ENCODE measurements around the gene SYNE1. TPM values are rescaled to one million over a fixed set of nuclear protein-coding genes. Genes with fewer than 3 reads are reported as not detected.
"Not testable (repeated sequence)": the region's sequence is repeated elsewhere in the genome, so short reads cannot be mapped to it uniquely, and the experiment has no call there.

Gene SYNE1
- total RNA-seq, 2 donors from 2014 or later = 15.8 to 30.1 TPM

DNA sequence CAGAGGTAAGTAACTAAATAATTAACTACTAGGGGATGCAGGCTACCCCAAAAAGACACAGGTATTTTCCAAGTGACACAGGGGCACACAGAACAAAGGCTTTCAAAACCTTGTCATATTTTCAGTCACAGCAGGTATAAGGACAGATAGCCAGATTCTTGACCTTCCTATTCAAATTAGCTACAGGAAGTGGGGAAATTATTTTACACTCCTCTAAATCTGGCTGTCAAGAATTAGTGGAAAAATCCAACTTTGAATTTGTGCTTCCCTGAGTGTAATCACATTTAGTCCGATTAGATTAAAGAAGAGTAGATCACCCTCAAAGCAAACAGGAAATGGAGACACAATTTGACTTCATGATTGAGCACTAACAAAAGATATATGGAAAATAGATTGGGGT, 60.6 kb downstream of the SYNE1 start:
- no peak for ATAC-seq
- intact Hi-C loops (cut with DNase I, micrococcal nuclease) = no loop called here
- DNase-seq = no peak

DNA sequence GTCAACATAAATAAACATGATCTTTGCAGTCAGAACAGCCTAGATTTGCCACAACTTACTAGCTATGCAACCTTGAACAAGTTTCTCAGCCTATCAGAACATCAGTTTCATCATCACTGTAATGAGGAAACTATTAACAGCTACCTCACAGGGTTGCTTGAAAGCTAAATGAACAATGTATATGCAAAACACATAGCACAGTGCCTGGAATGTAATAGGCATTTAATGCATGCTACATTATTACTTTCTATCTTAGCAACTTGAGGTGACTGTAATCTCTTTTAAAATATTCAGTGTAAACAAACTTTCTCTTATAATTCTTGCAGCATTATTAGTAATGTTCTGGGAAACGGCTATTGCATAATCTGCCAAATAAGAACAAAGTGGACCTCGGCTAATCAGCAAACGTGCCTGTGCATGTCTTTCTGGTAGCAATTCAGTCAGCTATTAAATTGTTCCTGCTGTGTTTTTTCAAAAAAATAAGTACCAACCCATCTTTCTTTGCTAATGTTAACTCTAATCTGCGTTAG, 61.5 kb downstream of the SYNE1 start:
- intact Hi-C loops (cut with DNase I, micrococcal nuclease) = no loop called here
- ATAC-seq (no peak), DNase-seq (no peak)

DNA sequence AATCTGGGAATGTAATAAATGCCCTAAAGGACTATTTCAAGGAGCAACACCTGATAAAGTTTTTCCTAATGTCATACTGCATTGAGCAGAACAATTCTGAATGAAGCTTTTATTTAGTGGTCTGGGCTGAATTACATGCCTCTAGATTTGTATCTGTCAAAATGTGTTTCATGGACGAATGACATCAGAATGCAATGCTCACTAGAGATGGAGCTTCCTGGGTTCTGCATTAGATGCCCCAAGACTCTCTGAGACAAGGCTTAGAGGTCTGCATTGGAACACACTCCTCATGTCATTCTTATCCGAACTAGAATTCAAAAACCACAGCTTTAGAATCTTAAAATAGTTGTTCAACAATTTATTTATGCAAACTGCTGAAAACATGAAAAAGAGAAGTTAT, 62.0 kb downstream of the SYNE1 start:
- ATAC-seq (no peak), DNase-seq (no peak)
- intact Hi-C loops (cut with DNase I, micrococcal nuclease) = no loop called here

DNA sequence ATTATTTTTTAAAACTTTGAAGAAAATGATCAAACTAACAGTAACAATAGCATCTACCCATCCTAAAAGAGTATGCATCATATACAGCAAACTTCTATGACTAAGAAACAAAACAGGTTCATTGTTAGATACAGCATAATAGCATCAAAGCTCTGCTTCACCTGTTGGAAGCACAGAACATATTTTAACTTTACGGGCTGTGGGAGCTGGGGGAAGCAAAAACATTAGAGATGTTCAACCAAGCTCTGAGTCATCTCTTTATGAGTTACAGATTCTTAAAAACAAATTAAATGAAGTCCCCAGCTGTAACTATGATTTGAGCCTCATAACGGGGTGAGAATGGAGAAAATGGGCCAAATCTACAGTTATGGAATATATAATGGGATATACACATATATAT, 63.4 kb downstream of the SYNE1 start:
- DNase-seq (no peak), ATAC-seq (no peak)
- intact Hi-C loops (cut with DNase I, micrococcal nuclease) = no loop called here

DNA sequence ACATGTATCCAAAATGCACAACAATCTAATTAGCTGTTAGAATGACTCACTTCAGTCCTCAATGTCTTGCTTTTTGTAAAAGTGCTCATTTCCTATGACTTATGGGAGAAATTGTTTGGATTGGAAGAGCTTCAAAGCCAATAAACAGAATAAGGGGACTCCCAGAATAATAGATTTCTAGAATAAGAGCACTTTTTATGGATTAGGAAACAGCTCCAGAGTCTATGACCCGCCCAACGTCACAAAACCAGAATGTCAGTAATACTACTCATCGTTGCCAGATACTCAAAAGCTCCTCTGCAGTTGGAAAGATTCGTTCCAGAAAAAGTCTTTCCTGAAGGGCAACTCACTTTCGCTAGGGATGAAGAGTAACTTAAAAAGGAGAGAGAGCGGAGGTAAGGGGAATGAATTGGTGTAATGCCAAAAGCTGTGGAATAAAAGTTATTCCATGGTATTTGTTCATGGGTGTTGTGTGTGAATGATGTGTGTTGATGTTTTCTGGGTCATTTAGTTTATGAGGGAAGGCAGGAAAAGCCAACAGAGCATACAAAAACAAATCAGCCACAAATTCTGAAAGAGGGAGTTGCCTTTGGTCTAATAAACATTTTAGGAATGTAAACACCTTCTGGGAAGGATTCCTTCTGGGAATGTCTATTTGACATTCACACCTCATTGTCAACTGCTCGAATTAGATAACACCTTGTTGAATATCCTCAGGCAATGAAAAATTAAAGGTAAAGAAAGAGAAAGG, 64.6 kb downstream of the SYNE1 start:
- no peak for DNase-seq
- intact Hi-C loops (cut with DNase I, micrococcal nuclease) = no loop called here
- no peak for ATAC-seq

DNA sequence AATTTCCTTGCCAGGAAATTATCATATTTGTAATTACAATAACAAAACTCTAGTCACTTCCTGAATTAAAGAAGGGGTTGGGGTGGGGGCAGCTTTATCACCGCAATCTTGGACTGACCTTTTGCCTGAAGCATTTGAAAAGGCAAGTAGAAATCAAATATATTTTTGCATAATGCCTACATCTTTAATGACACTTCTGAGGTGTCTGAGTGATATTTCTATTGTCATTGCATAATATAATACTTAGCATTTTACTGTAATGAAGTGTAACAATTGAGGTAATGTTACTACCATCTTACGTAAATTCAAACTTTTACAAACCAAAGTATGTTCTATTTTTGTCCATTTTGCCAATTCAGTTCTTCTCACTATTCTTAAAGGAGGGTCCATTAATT, 65.2 kb downstream of the SYNE1 start:
- ATAC-seq = no peak
- DNase-seq = no peak
- intact Hi-C loops (cut with DNase I, micrococcal nuclease) = no loop called here

DNA sequence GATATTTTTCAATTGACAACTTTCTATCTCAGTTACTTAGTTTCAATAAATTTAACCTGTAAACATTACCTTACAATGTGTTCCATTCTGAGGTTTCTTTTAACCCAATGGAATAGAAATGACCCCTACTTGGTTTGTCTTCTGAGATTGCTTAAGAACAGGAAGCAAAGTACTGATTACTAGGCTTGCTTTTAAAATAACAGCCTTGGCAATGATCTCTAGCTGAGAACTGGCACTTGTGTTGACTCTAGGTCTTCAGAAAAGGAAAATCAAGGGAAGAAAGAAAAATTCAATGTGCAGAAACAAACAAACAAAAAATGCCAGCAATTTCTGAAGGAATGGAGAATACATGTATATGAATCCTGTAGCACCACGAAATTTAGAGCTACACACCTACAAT, 66.1 kb downstream of the SYNE1 start:
- intact Hi-C loops (cut with DNase I, micrococcal nuclease) = no loop called here
- DNase-seq (no peak), ATAC-seq (no peak)

DNA sequence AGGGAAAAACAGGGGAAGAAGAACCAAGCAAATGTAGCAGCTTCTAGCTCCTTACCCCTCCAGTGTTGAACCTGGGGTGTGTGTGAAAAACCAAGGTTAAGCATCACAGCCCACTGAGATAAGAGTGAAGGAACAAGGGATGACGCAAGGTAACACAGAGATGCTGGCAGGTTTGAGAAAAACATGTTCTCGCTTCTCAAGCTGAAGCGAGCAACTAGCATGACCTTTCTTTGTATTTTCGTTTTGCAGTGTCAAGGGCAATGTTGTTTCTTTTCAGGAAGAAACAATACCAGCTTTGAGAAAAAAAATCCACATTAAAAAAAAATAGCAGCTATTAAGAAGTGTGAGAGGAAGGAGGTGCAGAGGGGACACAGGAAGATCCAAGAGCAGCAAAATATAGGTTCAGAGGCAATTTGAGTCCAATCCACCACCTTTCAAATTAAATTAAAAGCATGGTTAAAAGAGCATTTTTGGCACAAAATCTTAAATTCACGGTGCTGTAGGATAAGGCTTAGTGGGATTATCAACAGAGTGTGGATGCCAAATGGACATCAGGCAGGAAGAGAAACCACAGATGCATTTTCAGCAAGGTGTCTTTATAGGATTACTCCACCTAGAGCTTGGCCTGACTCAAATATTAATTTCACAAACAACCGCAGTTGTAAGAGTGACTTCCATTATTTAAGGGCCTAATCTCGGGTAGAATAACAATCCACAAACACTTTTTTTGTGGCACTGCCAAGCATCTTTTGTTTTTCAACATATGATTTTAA, 70.9 kb downstream of the SYNE1 start:
- ATAC-seq (no peak), DNase-seq (no peak)
- intact Hi-C loops (cut with DNase I, micrococcal nuclease) = no loop called here

DNA sequence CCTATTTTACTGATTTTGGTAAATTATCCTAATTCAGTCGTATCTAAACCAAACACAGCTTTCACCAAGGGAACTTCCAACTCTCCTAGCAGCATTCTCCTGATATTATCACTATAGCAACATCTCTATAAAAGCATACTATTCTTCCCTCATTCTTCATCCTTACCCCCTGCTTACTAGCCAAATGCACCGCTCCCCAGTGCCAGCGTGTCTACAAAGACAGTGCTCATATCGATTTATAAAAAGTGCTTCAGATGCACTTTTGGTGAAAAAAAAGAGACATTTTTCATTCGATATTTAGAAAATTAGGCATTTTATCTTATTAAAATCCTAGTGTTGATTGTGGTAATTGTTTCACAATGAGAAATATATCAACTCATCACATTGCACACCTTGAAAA, 74.0 kb downstream of the SYNE1 start:
- ATAC-seq (no peak), DNase-seq (no peak)
- intact Hi-C loops (cut with DNase I, micrococcal nuclease) = no loop called here

DNA sequence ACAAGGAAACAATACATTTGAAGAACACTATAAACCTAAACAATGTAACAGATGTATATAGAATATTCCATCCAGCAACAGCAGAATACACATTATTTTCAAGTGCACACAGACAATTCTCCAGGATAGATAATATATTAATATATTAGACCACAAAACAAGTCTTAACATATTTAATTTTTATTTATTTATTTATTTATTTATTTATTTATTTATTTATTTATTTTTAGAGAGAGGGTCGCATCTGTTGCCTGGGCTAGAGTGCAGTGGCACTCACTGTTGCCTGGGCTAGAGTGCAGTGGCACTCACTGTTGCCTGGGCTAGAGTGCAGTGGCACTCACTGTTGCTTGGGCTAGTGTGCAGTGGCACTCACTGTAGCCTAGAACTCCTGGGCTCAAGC, 78.4 kb downstream of the SYNE1 start:
- not testable (repeated sequence) for DNase-seq, ATAC-seq
- intact Hi-C loops (cut with DNase I, micrococcal nuclease) = loop anchor here in 1 of 2 donors (10.0 kb wide), 1 partner anchor 116 kb away; no protein-coding TSS in a partner anchor

DNA sequence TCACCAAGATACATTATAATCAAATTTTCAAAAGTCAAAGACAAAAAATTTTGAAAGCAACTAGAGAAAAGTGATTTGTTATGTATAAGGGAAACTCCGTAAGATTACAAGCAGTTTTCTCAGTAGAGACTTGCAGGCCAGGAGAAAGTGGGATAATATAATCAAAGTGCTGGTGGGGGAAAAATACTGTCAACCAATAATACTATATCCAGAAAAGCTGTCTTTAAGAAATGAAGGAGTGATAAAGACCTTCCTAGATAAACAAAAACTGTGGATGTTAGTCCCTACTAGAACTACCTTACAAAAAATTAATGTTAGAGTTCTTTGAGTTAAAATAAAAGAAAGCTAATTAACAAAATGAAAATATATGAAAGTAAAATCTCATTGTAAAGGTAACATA, 79.7 kb downstream of the SYNE1 start:
- intact Hi-C loops (cut with DNase I, micrococcal nuclease) = loop anchor here in 1 of 2 donors (10.0 kb wide), 1 partner anchor 117 kb away; no protein-coding TSS in a partner anchor
- DNase-seq (no peak), ATAC-seq (no peak)

DNA sequence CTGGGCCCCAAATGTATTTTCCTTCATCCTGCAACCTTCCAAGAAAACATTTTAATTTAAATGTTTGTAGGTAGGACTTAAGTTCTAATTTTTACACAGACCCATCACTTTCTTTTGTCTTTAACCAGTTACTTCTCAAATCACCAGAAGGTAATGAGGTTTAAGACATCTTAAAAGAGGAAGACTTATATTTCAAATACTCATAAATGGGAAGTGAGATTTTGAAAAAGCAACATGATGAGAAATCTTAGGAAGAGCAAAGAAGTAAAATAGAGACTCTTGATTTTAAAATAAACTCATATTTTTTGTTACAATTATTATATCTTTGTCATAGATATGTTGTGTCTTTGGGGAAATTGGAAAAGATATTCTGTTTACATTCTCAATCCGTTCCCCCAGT, 82.3 kb downstream of the SYNE1 start:
- intact Hi-C loops (cut with DNase I, micrococcal nuclease) = loop anchor here in 1 of 2 donors (10.0 kb wide), 1 partner anchor 120 kb away; no protein-coding TSS in a partner anchor
- DNase-seq = no peak
- no peak for ATAC-seq

DNA sequence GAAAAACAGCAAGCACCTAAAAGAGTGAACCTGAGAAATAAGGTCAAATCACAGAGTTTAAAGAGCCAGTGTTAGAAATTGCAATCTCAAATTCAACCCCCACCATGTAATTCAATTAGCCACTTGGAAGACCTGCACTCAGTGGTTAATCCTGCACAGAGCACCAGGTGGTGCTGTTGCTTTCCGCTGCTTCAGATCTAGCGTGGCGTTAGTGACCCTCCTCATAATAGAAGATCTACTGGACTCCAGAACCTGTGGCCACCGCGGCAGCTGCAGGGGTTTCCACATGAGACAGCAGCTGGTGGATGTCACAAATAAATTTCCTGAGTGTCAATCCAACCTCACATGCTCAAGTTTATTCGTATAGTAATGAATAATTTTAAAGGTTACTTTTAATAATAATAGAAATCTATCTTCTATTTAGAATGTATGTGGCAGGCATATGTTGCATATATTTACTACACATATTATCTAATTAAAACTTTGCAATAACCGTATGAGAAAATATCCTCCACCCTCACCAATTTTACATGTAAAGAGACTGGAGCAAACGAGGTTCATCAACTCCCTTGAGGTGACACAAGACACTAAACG, 84.4 kb downstream of the SYNE1 start:
- intact Hi-C loops (cut with DNase I, micrococcal nuclease) = loop anchor here in 1 of 2 donors (10.0 kb wide), 1 partner anchor 122 kb away; no protein-coding TSS in a partner anchor
- no peak for ATAC-seq
- DNase-seq = peak in 1 of 2 donors; percentile 11

DNA sequence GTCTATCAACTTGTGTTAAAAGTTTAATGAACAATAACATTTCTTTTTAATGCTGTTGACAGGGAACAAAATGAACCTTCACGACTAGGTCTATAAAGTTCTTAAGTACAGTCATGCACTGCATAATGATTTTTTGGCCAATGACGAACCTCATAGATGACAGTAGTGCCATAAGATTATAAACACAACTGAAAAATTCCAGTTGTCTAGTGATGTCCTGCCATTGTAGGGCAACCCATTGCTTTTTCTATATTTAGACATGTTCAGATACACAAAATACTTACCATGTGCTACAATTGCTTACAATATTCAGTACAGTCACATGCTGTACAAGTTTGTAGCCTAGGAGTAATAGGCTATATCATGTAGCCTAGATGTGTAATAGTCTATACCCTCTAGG, 93.6 kb downstream of the SYNE1 start:
- no peak for DNase-seq

DNA sequence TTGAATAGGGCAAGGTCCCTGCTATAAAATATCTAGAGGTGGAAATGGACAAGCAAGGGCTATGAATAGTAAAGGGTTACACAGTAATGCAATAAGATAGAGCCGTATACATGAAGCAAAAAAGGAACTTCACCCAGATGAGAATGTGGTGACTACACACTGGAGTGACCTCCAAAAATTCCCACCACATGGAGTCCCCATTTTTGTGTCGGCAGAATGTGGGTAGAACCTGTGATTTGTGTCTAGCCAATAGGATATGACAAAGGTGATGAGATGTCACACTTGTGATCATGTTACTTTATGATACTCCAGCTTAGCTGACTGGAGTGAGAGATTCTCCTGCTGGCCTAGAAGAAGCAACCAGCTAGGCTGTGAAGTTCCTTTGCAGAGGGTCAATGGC, 96.8 kb downstream of the SYNE1 start:
- ATAC-seq = no peak
- intact Hi-C loops (cut with DNase I, micrococcal nuclease) = no loop called here
- DNase-seq = no peak

More for the DNA sequence above, 93.6 kb downstream of the SYNE1 start:
- intact Hi-C loops (cut with DNase I, micrococcal nuclease) = no loop called here
- no peak for ATAC-seq

DNA sequence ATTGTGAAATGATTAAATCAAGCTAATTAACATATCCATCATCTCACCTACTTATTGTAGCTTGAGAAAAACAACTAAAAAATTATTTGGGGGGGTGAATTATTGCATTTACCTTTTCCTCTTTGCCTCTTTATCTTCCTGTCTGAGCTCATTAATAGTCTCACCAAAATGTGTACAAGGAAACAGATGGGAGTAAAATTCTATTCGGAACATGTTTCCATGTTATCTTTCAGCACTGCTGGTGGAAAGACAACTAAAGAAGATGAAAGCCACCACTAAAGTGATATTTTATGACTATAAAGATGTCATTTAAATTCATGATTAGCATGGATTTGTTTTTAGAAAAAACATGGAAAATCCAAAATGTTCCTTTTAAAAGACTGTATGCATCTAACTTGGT, 102.6 kb downstream of the SYNE1 start:
- intact Hi-C loops (cut with DNase I, micrococcal nuclease) = no loop called here
- DNase-seq (no peak), ATAC-seq (no peak)

DNA sequence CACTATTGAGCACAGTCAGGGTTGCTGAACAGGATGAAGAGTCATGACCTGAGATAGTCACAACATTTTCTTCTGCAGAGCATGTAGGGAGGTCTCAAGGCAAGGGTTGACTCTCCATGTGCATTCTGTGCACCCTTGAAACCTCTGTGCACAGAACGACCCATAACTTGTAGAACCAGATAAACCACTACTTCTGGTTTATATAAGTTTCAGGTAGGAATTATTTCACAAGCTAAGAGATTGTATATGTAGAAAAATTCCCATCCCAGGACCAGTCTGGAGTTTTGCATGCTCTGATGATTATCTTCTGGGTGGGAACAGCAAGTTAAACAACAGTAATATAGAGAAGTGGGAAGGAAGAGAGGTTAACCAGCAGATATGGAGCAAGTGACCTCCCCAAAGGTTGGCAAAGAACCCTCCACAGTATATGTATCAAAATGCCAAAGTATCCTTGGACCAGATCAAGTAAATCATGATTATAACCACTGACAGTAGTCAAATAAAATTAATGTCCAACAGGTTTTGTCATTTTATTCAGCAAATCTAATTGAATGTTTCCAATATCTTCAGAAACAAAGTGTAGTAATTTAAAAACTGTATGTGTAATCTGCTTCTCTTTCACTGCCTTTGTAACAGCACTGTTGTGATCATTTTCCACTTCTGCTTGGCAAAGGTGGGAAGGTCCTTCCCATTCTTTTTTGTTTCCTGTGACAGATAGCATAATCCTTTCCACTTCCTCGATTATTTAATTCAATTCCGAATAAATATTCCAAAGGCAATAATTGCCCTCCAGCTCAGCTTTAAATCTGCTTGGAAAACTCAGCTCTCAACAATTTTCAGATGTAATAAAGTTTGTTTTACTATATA, 104.4 kb downstream of the SYNE1 start:
- DNase-seq (no peak), ATAC-seq (no peak)

DNA sequence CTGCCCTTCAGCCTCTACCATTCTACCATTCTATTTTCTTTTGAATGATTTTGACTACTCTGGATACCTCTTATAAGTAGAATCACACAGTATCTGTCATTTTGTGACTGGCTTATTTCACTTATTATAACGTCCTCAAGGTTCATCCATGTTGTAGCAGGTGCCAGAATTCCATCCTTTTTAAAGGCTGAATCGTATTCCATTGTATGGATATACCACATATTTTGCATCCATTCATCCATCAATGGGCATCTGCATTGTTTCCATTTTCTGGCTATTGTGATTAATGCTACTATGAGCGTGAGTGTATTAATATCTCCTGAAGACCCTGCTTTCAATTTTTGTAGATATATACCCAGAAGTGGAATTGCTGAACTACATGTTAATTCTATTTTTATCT, 105.5 kb downstream of the SYNE1 start:
- no peak for ATAC-seq
- no peak for DNase-seq
- intact Hi-C loops (cut with DNase I, micrococcal nuclease) = no loop called here

More for the DNA sequence above, 104.4 kb downstream of the SYNE1 start:
- intact Hi-C loops (cut with DNase I, micrococcal nuclease) = no loop called here

DNA sequence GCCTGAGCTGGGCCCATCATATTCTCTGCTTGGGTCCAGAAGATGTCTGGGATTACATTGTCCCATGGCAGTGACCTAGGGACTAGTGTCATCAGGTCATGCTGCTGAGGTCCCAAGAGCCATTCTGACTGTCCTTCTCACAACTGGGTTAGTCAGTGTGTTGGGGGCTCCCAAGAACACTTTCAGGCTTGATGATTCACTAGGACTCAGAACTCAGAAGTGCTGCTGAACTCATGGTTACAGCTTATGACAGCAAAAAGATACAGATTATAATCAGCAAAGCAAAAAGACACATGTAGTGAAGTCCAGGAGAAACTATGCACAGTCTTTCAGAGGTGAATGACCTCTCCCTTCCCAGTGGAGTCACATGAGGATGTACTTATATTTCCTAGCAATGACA, 107.8 kb downstream of the SYNE1 start:
- DNase-seq (no peak), ATAC-seq (no peak)
- intact Hi-C loops (cut with DNase I, micrococcal nuclease) = no loop called here
